IMR-90 (cell line): ENCODE measurements around the gene SUPT3H. TPM values are rescaled to one million over a fixed set of nuclear protein-coding genes. Genes with fewer than 3 reads are reported as not detected.

Experiments used
- ATAC-seq: fragments of 200-7000 bp; cut with Tn5 transposase; 2 replicates; pipeline ENCODE4 v1.9.1; 2020; ENCODE audit warnings: low read depth, mild to moderate bottlenecking, moderate library complexity
- BruUV-seq: library from RNA; stranded (reverse); fragments of 400-500 nt; replicated peaks from 2 replicates; lab custom pipeline; 2021; lab: Mats Ljungman, UMichigan
- CTCF ChIA-PET: fragments of 300-600 bp; formaldehyde crosslinking; extraction: SDS; loops from one replicate; lab custom pipeline; 2021; ENCODE audit warnings: antibody characterized with exemption; lab: Yijun Ruan, JAX
- POLR2A ChIA-PET: fragments of 300-600 bp; sonication (Branson Sonifier 250); formaldehyde crosslinking; loops from one replicate; lab custom pipeline; 2022; ENCODE audit warnings: antibody characterized with exemption; ENCODE audit not compliant: unreplicated experiment; lab: Charles Lee
- DNase-seq: peaks from one replicate; pipeline ENCODE4 v3.0.0; 2013
- H2AFZ ChIP-seq: replicated peaks from 2 replicates; pipeline ENCODE3; 2013; ENCODE audit warnings: low read length, mild to moderate bottlenecking; ENCODE audit not compliant: poor library complexity
- H2AK5ac ChIP-seq: 2 replicates; pipeline ENCODE4 v1.6.1; 2013; ENCODE audit warnings: low read depth, low read length, inconsistent platforms
- H2AK9ac ChIP-seq: replicated peaks from 2 replicates; pipeline ENCODE3; 2013; ENCODE audit warnings: mild to moderate bottlenecking, low read depth, low read length, moderate library complexity; ENCODE audit not compliant: poor library complexity
- H2BK120ac ChIP-seq: 2 replicates; pipeline ENCODE4 v1.6.1; 2013; ENCODE audit warnings: low read depth, low read length, inconsistent platforms
- H2BK15ac ChIP-seq: 3 replicates; pipeline ENCODE4 v1.6.1; 2013; ENCODE audit warnings: low read depth, low read length, inconsistent platforms
- H2BK20ac ChIP-seq: 2 replicates; pipeline ENCODE4 v1.6.1; 2013; ENCODE audit warnings: low read depth, mild to moderate bottlenecking, inconsistent platforms, low read length, moderate library complexity
- H2BK5ac ChIP-seq: 2 replicates; pipeline ENCODE4 v1.6.1; 2013; ENCODE audit warnings: mild to moderate bottlenecking, low read depth, low read length, inconsistent platforms; ENCODE audit not compliant: poor library complexity, severe bottlenecking
- H3K14ac ChIP-seq: replicated peaks from 2 replicates; pipeline ENCODE4 v1.6.1; 2013; ENCODE audit warnings: low read depth, low read length, inconsistent platforms
- H3K18ac ChIP-seq: 2 replicates; pipeline ENCODE4 v1.6.1; 2013; ENCODE audit warnings: low read depth, low read length, control low read depth
- H3K23ac ChIP-seq: 2 replicates; pipeline ENCODE4 v1.6.1; 2013; ENCODE audit warnings: low read depth, low read length, inconsistent platforms
- H3K27ac ChIP-seq: 2 replicates; pipeline ENCODE4 v1.5.1; 2013; ENCODE audit warnings: mild to moderate bottlenecking, control low read depth, low read length; ENCODE audit not compliant: insufficient read depth
- H3K27me3 ChIP-seq: 2 replicates; pipeline ENCODE4 v1.6.1; 2013; ENCODE audit warnings: low read length; ENCODE audit not compliant: control insufficient read depth, insufficient read depth
- H3K36me3 ChIP-seq: 2 replicates; pipeline ENCODE4 v1.6.1; 2013; ENCODE audit warnings: low read length, mixed read lengths; ENCODE audit not compliant: control insufficient read depth, insufficient read depth
- H3K4ac ChIP-seq: 2 replicates; pipeline ENCODE4 v1.6.1; 2013; ENCODE audit warnings: low read depth, low read length, inconsistent platforms
- H3K4me1 ChIP-seq: 2 replicates; pipeline ENCODE4 v1.6.1; 2013; ENCODE audit warnings: low read length, mixed read lengths; ENCODE audit not compliant: control insufficient read depth, insufficient read depth
- H3K4me2 ChIP-seq: 2 replicates; pipeline ENCODE4 v1.6.1; 2013; ENCODE audit warnings: low read depth, mild to moderate bottlenecking, control low read depth, low read length, moderate library complexity
- H3K4me3 ChIP-seq: 2 replicates; pipeline ENCODE4 v1.5.1; 2013; ENCODE audit warnings: low read depth, mild to moderate bottlenecking, control low read depth, low read length, moderate library complexity; ENCODE audit not compliant: insufficient read depth
- H3K56ac ChIP-seq: 2 replicates; pipeline ENCODE4 v1.6.1; 2013; ENCODE audit warnings: low read length, inconsistent platforms; ENCODE audit not compliant: insufficient read depth; ENCODE audit errors: extremely low read depth
- H3K79me1 ChIP-seq, 2 experiments: 2 replicates each; pipeline ENCODE4 v1.6.1; 2013; ENCODE audit warnings: low read length in 2 of 2, inconsistent platforms in 1 of 2, low read depth in 1 of 2
- H3K9ac ChIP-seq: 2 replicates; pipeline ENCODE4 v1.6.1; 2013; ENCODE audit warnings: low read depth, low read length, control low read depth
- H3K9me1 ChIP-seq: 2 replicates; pipeline ENCODE4 v1.6.1; 2013; ENCODE audit warnings: low read length, inconsistent platforms; ENCODE audit not compliant: insufficient read depth
- H3K9me3 ChIP-seq: 2 replicates; pipeline ENCODE4 v1.6.1; 2013; ENCODE audit warnings: low read length; ENCODE audit not compliant: control insufficient read depth, insufficient read depth
- H4K20me1 ChIP-seq: 2 replicates; pipeline ENCODE4 v1.6.1; 2013; ENCODE audit warnings: low read length, inconsistent platforms; ENCODE audit not compliant: insufficient read depth
- H4K5ac ChIP-seq: 2 replicates; pipeline ENCODE4 v1.6.1; 2013; ENCODE audit warnings: mild to moderate bottlenecking, low read depth, low read length, control low read depth
- H4K8ac ChIP-seq, 2 experiments: 2 replicates each; pipeline ENCODE4 v1.6.1; 2013; ENCODE audit warnings: low read depth in 2 of 2, low read length in 2 of 2, control low read depth in 1 of 2, inconsistent platforms in 1 of 2
- H4K91ac ChIP-seq: 2 replicates; pipeline ENCODE4 v1.6.1; 2013; ENCODE audit warnings: low read depth, low read length, inconsistent platforms; ENCODE audit not compliant: insufficient read depth
- CHD1 ChIP-seq: IDR thresholded peaks from 2 replicates; pipeline ENCODE4 v1.6.1; 2012; ENCODE audit warnings: low read depth, low read length, improper control_type of control experiment
- MAZ ChIP-seq: IDR thresholded peaks from 2 replicates; pipeline ENCODE4 v1.6.1; 2012; ENCODE audit warnings: low read depth, mild to moderate bottlenecking, low read length, improper control_type of control experiment, moderate library complexity, borderline replicate concordance
- MXI1 ChIP-seq: IDR thresholded peaks from 2 replicates; pipeline ENCODE4 v1.6.1; 2012; ENCODE audit warnings: low read depth, mild to moderate bottlenecking, low read length, moderate library complexity, borderline replicate concordance
- RAD21 ChIP-seq: IDR thresholded peaks from 2 replicates; pipeline ENCODE4 v1.6.1; 2012; ENCODE audit warnings: low read length, improper control_type of control experiment
- RFX5 ChIP-seq: IDR thresholded peaks from 2 replicates; pipeline ENCODE4 v1.8.0; 2012; ENCODE audit warnings: low read depth, mild to moderate bottlenecking, low read length, moderate library complexity
- SMC3 ChIP-seq: fragments of 150-350 bp; IDR thresholded peaks from 2 replicates; pipeline ENCODE4 v1.6.1; 2016; ENCODE audit warnings: low read depth, mild to moderate bottlenecking, antibody characterized with exemption, low read length, moderate library complexity
- WGBS, 2 experiments: methylation state at CpG; one replicate each; pipeline versions ENCODE4 v1.1.5 to v1.1.7; 2013; ENCODE audit warnings: missing lambda C conversion rate in 2 of 2; ENCODE audit not compliant: insufficient read length in 1 of 2; ENCODE audit errors: extremely low coverage in 2 of 2; 5-methylcytosine and 5-hydroxymethylcytosine counted together
- dilution Hi-C: fragments of 300-500 bp; cut with HindIII; formaldehyde crosslinking; loops from one replicate; pipeline ENCODE4 v1.14.3; 2018; ENCODE audit warnings: low sequenced_read_pairs; ENCODE audit not compliant: unreplicated experiment
- in situ Hi-C: fragments of 300-500 bp; cut with MboI; formaldehyde crosslinking; loops from 3 replicates; pipeline ENCODE4 v1.14.3; 2019; ENCODE audit warnings: low sequenced_read_pairs, inconsistent platforms, mixed read lengths
- intact Hi-C: fragments of 100-400 bp; cut with micrococcal nuclease; formaldehyde crosslinking; loops from 2 replicates; pipeline ENCODE4 v1.10.0; 2022
- polyA plus RNA-seq, 3 experiments: library from polyadenylated mRNA; depleted of rRNA; stranded (reverse); fragments of >200 nt; gene quantifications; 2 replicates each; pipeline ENCODE4 v1.2.3, GENCODE V29; 2012; ENCODE audit warnings: low replicate concordance in 1 of 3
- total RNA-seq: library from RNA; depleted of rRNA; stranded (reverse); fragments of >200 nt; gene quantifications from 2 replicates; pipeline ENCODE4 v1.2.3, GENCODE V29; 2012
- TF ChIP-seq, protein P1 (sequence below): conservative IDR thresholded peaks from 2 replicates; pipeline ENCODE4 v1.5.1; 2012; ENCODE audit warnings: mild to moderate bottlenecking, low read depth, low read length, improper control_type of control experiment

SUPT3H gene
- total and polyA plus RNA-seq, 2 of the 4 experiments (the other 2 are of a cell fraction) = 4.5 to 5.0 TPM

DNA sequence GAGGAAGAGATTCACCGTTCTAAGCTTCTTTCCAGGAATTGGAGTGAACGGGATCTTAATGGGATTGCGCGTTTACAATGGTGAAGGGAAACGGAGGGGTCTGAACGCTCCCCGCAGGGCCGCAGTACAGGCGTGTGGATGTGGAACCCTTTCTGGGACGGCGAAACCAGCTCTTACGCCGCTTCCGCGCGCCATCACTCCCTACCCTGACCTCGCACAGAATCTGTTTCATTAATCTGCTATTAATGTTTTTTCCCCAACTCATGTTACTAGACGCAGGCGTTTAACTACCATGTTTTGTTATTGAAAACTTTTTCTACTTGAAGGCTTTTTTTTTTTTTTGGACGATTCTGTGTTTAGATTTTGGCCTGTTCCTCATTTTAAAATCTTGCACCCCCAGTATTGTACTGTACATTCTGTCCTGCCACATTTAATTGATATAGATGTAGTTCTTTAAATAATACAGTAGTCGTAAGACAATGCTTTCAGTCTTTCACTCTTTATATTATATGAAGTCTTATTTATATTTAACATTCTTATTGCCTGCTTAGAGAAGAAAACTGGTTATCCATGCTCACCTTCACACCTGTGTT, 696 bp upstream of the SUPT3H start:
- no peaks in the 10 kb centered on the region for H3K9me1 ChIP-seq
- peak overlapping the region; percentile 26 for H2AK9ac ChIP-seq
- no peaks in the 10 kb centered on the region for H3K9me3 ChIP-seq
- BruUV-seq = TSS peak; percentile 67
- ChIA-PET CTCF (interaction anchor here (0.6 to 1.1 kb wide), 4 partner anchors 108 to 903 kb away, joined by 3 to 5 read pairs (median 3); no protein-coding TSS in a partner anchor), POLR2A (interaction anchor here (1.0 kb wide), 1 partner anchor 248 kb away, joined by 3 read pairs; no protein-coding TSS in a partner anchor)
- no peaks in the 10 kb centered on the region for H3K4me1 ChIP-seq
- peak overlapping the region; percentile 87 for H3K27ac ChIP-seq
- H3K4ac ChIP-seq = peak overlapping the region; percentile 78
- H3K79me1 ChIP-seq = peaks cover 5% of the 10 kb centered on the region in 2 experiments
- ATAC-seq = peak; percentile 44
- no peaks in the 10 kb centered on the region for H3K27me3 ChIP-seq
- H2AK5ac ChIP-seq = no peak overlapping the region
- dilution Hi-C loops (no loop called here), in situ Hi-C loops (no loop called here), intact Hi-C loops (loop anchor here (1.0 to 5.0 kb wide), 5 partner anchors 42 to 901 kb away; no protein-coding TSS in a partner anchor)
- peak overlapping the region; percentile 80 for H3K4me2 ChIP-seq
- no peaks in the 10 kb centered on the region for H3K36me3 ChIP-seq
- peak overlapping the region; percentile 86 for H4K91ac ChIP-seq
- peak overlapping the region; percentile 86 for H3K23ac ChIP-seq
- peak overlapping the region; percentile 66 for H3K4me3 ChIP-seq
- H3K14ac ChIP-seq = peak overlapping the region; percentile 95
- peak overlapping the region; percentile 16; the same call in 1 of the 3 replicates for H2BK15ac ChIP-seq
- peak overlapping the region; percentile 89 for H2AFZ ChIP-seq
- no CpG with 5 or more reads among the region's 21 CpGs for WGBS, 2 experiments
- peak overlapping the region; percentile 97 for H3K56ac ChIP-seq
- no peak for DNase-seq
- H4K8ac ChIP-seq = peak overlapping the region; percentile 96 to 99
- H2BK5ac ChIP-seq = peak overlapping the region; percentile 69
- TF ChIP-seq, protein P1, sequence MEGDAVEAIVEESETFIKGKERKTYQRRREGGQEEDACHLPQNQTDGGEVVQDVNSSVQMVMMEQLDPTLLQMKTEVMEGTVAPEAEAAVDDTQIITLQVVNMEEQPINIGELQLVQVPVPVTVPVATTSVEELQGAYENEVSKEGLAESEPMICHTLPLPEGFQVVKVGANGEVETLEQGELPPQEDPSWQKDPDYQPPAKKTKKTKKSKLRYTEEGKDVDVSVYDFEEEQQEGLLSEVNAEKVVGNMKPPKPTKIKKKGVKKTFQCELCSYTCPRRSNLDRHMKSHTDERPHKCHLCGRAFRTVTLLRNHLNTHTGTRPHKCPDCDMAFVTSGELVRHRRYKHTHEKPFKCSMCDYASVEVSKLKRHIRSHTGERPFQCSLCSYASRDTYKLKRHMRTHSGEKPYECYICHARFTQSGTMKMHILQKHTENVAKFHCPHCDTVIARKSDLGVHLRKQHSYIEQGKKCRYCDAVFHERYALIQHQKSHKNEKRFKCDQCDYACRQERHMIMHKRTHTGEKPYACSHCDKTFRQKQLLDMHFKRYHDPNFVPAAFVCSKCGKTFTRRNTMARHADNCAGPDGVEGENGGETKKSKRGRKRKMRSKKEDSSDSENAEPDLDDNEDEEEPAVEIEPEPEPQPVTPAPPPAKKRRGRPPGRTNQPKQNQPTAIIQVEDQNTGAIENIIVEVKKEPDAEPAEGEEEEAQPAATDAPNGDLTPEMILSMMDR = no peak
- TF ChIP-seq RAD21 = no peak
- TF ChIP-seq RFX5 = no peak
- no peak; the same call in 1 of the 2 replicates for TF ChIP-seq CHD1
- TF ChIP-seq SMC3 = no peak
- TF ChIP-seq MXI1 = no peak
- no peak for TF ChIP-seq MAZ
- peak overlapping the region; percentile 3 for H2BK20ac ChIP-seq
- H3K18ac ChIP-seq = peak overlapping the region; percentile 65
- peak overlapping the region; percentile 65 for H4K5ac ChIP-seq
- peak overlapping the region; percentile 49 for H2BK120ac ChIP-seq
- no peaks in the 10 kb centered on the region for H4K20me1 ChIP-seq
- peak overlapping the region; percentile 86 for H3K9ac ChIP-seq
